Stimulated activated CD4-positive, alpha-beta T cell treated with anti-CD3 and anti-CD28 coated beads, Interleukin-4, amount 100 ng/mL, for 24 hours (primary cell): ENCODE results near the gene CTSW.

Source experiments
- DNase-seq: peaks from one replicate; pipeline ENCODE4 v3.0.0-alpha.2; 2020

CTSW gene

GRCh38 chr11:65868076-65868667 is 11.5 kb upstream of the CTSW start:
- DNase-seq, result no peak

GRCh38 chr11:65868907-65869306 is 10.7 kb upstream of the CTSW start:
- DNase-seq, result no peak

GRCh38 chr11:65869643-65870306 is 9.9 kb upstream of the CTSW start:
- no peak for DNase-seq

GRCh38 chr11:65870307-65870658 is 9.4 kb upstream of the CTSW start:
- DNase-seq, result no peak

- no peak for DNase-seq
These were observed 8.6 kb upstream of the CTSW start for GRCh38 chr11:65870706-65871681.

- DNase-seq, result no peak
These were observed 7.7 kb upstream of the CTSW start for GRCh38 chr11:65871811-65872548.

- DNase-seq, result no peak
These were observed 6.9 kb upstream of the CTSW start, which contains the start of gene EFEMP2 for GRCh38 chr11:65872586-65873317. EFEMP2 (minus strand) TSS chr11:65872800; CDS start chr11:65872354, 446 bp downstream.

- peak; percentile 95 for DNase-seq
These were observed 6.1 kb upstream of the CTSW start for GRCh38 chr11:65873318-65874156.

- no peak for DNase-seq
These were observed 390 bp downstream of the CTSW start for GRCh38 chr11:65880027-65880426.

GRCh38 chr11:65880844-65881421 is 1.3 kb downstream of the CTSW start:
- DNase-seq, result no peak

GRCh38 chr11:65882120-65883057 is 2.8 kb downstream of the CTSW start:
- DNase-seq, result no peak

GRCh38 chr11:65883058-65883761 is 3.6 kb downstream of the CTSW start:
- no peak for DNase-seq

- DNase-seq, result no peak
These were observed 4.4 kb downstream of the CTSW start for GRCh38 chr11:65883786-65884715.

GRCh38 chr11:65884716-65885092 is 5.1 kb downstream of the CTSW start:
- peak; percentile 82 for DNase-seq

- DNase-seq, result no peak
These were observed 5.6 kb downstream of the CTSW start for GRCh38 chr11:65885231-65885630.

GRCh38 chr11:65885808-65886536 is 6.3 kb downstream of the CTSW start:
- DNase-seq, result no peak
